Measurements from ENCODE around the gene NLGN4Y. TPM values are rescaled to one million over a fixed set of nuclear protein-coding genes. Genes with fewer than 3 reads are reported as not detected.
A peak's percentile ranks its signal among the peaks of the same experiment; 100 is the strongest.

NLGN4Y gene
- total and polyA plus RNA-seq, 4 donors = 0.28 to 31.1 (median 10.0) TPM

DNA sequence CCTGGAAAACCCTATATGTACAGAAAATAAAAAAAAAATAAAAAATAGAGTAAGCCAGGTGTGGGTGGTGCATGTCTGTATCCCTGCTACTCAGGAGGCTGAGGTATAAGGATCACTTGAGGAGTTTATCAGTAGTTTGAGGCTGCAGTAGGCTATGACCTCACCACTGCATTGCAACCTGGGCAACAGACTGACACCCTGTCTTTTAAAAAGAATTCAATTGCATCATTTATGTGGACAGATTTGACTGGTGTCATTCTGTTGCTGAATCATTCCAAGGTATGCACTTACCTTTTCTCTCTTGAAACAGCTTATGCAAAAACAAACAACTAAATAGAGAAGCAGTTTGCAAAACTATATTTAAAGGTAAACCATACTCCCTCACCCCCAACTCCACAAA, 12.4 kb downstream of the NLGN4Y start:
- Histone ChIP-seq H3K27me3 (ENCODE audit: control insufficient read depth, insufficient read depth, low read length) (no peaks in the 10 kb centered on the region), H3K27ac (ENCODE audit: low read depth, low read length) (no peak overlapping the region), H3K4me3 (ENCODE audit: low read depth, low read length) (no peak overlapping the region), H3K4me1 (ENCODE audit: control insufficient read depth, insufficient read depth, low read length) (no peaks in the 10 kb centered on the region), H3K36me3 (ENCODE audit: control insufficient read depth, insufficient read depth, low read length) (no peaks in the 10 kb centered on the region), H3K9me3 (ENCODE audit: control insufficient read depth, insufficient read depth, low read length) (no peaks in the 10 kb centered on the region)
- DNase-seq (ENCODE audit: low read depth in 4 of 6, low spot score in 6 of 6) = no peak

GRCh38 chrY:14543506-14543905, 19.2 kb downstream of the NLGN4Y start:
- no peaks in the 10 kb centered on the region for H3K9me3 ChIP-seq (ENCODE audit: control insufficient read depth, insufficient read depth, low read length)
- H3K36me3 ChIP-seq (ENCODE audit: control insufficient read depth, insufficient read depth, low read length) = no peaks in the 10 kb centered on the region
- no peak for DNase-seq (ENCODE audit: low read depth in 4 of 6, low spot score in 6 of 6)
- no peak overlapping the region for H3K4me3 ChIP-seq (ENCODE audit: low read depth, low read length)
- no peaks in the 10 kb centered on the region for H3K27me3 ChIP-seq (ENCODE audit: control insufficient read depth, insufficient read depth, low read length)
- WGBS (ENCODE audit: insufficient coverage) = no CpG with 5 or more reads among the region's 5 CpGs
- no peak overlapping the region for H3K27ac ChIP-seq (ENCODE audit: low read depth, low read length)
- no peaks in the 10 kb centered on the region for H3K4me1 ChIP-seq (ENCODE audit: control insufficient read depth, insufficient read depth, low read length)

- no peaks in the 10 kb centered on the region for H3K36me3 ChIP-seq (ENCODE audit: control insufficient read depth, insufficient read depth, low read length)
- H3K27ac ChIP-seq (ENCODE audit: low read depth, low read length) = no peak overlapping the region
- WGBS (ENCODE audit: insufficient coverage) = no CpG with 5 or more reads among the region's 3 CpGs
- no peak overlapping the region for H3K4me3 ChIP-seq (ENCODE audit: low read depth, low read length)
- DNase-seq (ENCODE audit: low read depth in 4 of 6, low spot score in 6 of 6) = no peak
- no peaks in the 10 kb centered on the region for H3K27me3 ChIP-seq (ENCODE audit: control insufficient read depth, insufficient read depth, low read length)
- no peaks in the 10 kb centered on the region for H3K9me3 ChIP-seq (ENCODE audit: control insufficient read depth, insufficient read depth, low read length)
- H3K4me1 ChIP-seq (ENCODE audit: control insufficient read depth, insufficient read depth, low read length) = no peaks in the 10 kb centered on the region
Measured at GRCh38 chrY:14581294-14581693, 57.0 kb downstream of the NLGN4Y start.

GRCh38 chrY:14586725-14587124, 62.4 kb downstream of the NLGN4Y start:
- H3K27me3 ChIP-seq (ENCODE audit: control insufficient read depth, insufficient read depth, low read length) = no peaks in the 10 kb centered on the region
- DNase-seq (ENCODE audit: low read depth in 4 of 6, low spot score in 6 of 6) = no peak
- H3K9me3 ChIP-seq (ENCODE audit: control insufficient read depth, insufficient read depth, low read length) = no peaks in the 10 kb centered on the region
- no CpG with 5 or more reads among the region's 4 CpGs for WGBS (ENCODE audit: insufficient coverage)
- no peak overlapping the region for H3K27ac ChIP-seq (ENCODE audit: low read depth, low read length)
- no peaks in the 10 kb centered on the region for H3K36me3 ChIP-seq (ENCODE audit: control insufficient read depth, insufficient read depth, low read length)
- H3K4me3 ChIP-seq (ENCODE audit: low read depth, low read length) = no peak overlapping the region
- no peaks in the 10 kb centered on the region for H3K4me1 ChIP-seq (ENCODE audit: control insufficient read depth, insufficient read depth, low read length)

DNA sequence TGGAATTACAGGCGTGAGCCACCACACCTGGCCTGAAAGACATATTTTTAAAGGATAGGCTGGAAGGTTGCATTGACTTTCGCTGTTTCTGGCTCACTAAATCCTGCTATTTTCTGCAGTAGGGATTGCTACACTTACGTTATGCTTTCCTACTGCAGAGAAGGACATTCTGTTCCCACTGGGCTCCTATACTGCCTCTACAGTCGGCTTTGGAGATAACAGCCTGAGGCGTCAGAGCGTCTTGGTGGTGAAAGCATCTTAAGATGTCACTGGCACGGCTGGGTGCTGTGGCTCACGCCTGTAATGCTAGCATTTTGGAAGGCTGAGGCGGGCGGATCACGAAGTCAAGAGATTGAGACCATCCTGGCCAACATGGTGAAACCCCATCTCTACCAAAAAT, 77.0 kb downstream of the NLGN4Y start:
- no peaks in the 10 kb centered on the region for H3K9me3 ChIP-seq (ENCODE audit: control insufficient read depth, insufficient read depth, low read length)
- no peak for DNase-seq (ENCODE audit: low read depth in 4 of 6, low spot score in 6 of 6)
- no peaks in the 10 kb centered on the region for H3K36me3 ChIP-seq (ENCODE audit: control insufficient read depth, insufficient read depth, low read length)
- no peaks in the 10 kb centered on the region for H3K27me3 ChIP-seq (ENCODE audit: control insufficient read depth, insufficient read depth, low read length)
- no peak overlapping the region for H3K4me3 ChIP-seq (ENCODE audit: low read depth, low read length)
- no peak overlapping the region for H3K27ac ChIP-seq (ENCODE audit: low read depth, low read length)
- no peaks in the 10 kb centered on the region for H3K4me1 ChIP-seq (ENCODE audit: control insufficient read depth, insufficient read depth, low read length)
- no CpG with 5 or more reads among the region's 11 CpGs for WGBS (ENCODE audit: insufficient coverage)

- H3K4me1 ChIP-seq (ENCODE audit: control insufficient read depth, insufficient read depth, low read length) = no peaks in the 10 kb centered on the region
- H3K27me3 ChIP-seq (ENCODE audit: control insufficient read depth, insufficient read depth, low read length) = no peaks in the 10 kb centered on the region
- DNase-seq (ENCODE audit: low read depth in 4 of 6, low spot score in 6 of 6) = peak in 1 of 6 donors; percentile 1
- no peaks in the 10 kb centered on the region for H3K36me3 ChIP-seq (ENCODE audit: control insufficient read depth, insufficient read depth, low read length)
- no peak overlapping the region for H3K4me3 ChIP-seq (ENCODE audit: low read depth, low read length)
- no peak overlapping the region for H3K27ac ChIP-seq (ENCODE audit: low read depth, low read length)
- no CpG with 5 or more reads among the region's 1 CpG for WGBS (ENCODE audit: insufficient coverage)
- H3K9me3 ChIP-seq (ENCODE audit: control insufficient read depth, insufficient read depth, low read length) = no peaks in the 10 kb centered on the region
Measured at GRCh38 chrY:14617625-14618024, 93.3 kb downstream of the NLGN4Y start.

- Histone ChIP-seq H3K4me3 (ENCODE audit: low read depth, low read length) (no peak overlapping the region), H3K4me1 (ENCODE audit: control insufficient read depth, insufficient read depth, low read length) (no peaks in the 10 kb centered on the region), H3K27ac (ENCODE audit: low read depth, low read length) (no peak overlapping the region), H3K9me3 (ENCODE audit: control insufficient read depth, insufficient read depth, low read length) (no peaks in the 10 kb centered on the region), H3K27me3 (ENCODE audit: control insufficient read depth, insufficient read depth, low read length) (no peaks in the 10 kb centered on the region), H3K36me3 (ENCODE audit: control insufficient read depth, insufficient read depth, low read length) (no peaks in the 10 kb centered on the region)
- no peak for DNase-seq (ENCODE audit: low read depth in 4 of 6, low spot score in 6 of 6)
- no CpG with 5 or more reads among the region's 2 CpGs for WGBS (ENCODE audit: insufficient coverage)
Measured at GRCh38 chrY:14618513-14618912, 94.2 kb downstream of the NLGN4Y start.

- DNase-seq (ENCODE audit: low read depth in 4 of 6, low spot score in 6 of 6) = no peak
- WGBS (ENCODE audit: insufficient coverage) = no CpG with 5 or more reads among the region's 6 CpGs
- Histone ChIP-seq H3K4me1 (ENCODE audit: control insufficient read depth, insufficient read depth, low read length) (no peaks in the 10 kb centered on the region), H3K9me3 (ENCODE audit: control insufficient read depth, insufficient read depth, low read length) (no peaks in the 10 kb centered on the region), H3K27me3 (ENCODE audit: control insufficient read depth, insufficient read depth, low read length) (no peaks in the 10 kb centered on the region), H3K36me3 (ENCODE audit: control insufficient read depth, insufficient read depth, low read length) (no peaks in the 10 kb centered on the region), H3K27ac (ENCODE audit: low read depth, low read length) (no peak overlapping the region), H3K4me3 (ENCODE audit: low read depth, low read length) (no peak overlapping the region)
Measured at GRCh38 chrY:14628208-14628607, 103.9 kb downstream of the NLGN4Y start.

GRCh38 chrY:14631676-14632075, 107.3 kb downstream of the NLGN4Y start:
- no peaks in the 10 kb centered on the region for H3K27me3 ChIP-seq (ENCODE audit: control insufficient read depth, insufficient read depth, low read length)
- H3K4me3 ChIP-seq (ENCODE audit: low read depth, low read length) = no peak overlapping the region
- WGBS (ENCODE audit: insufficient coverage) = no CpG with 5 or more reads among the region's 1 CpG
- no peaks in the 10 kb centered on the region for H3K4me1 ChIP-seq (ENCODE audit: control insufficient read depth, insufficient read depth, low read length)
- H3K27ac ChIP-seq (ENCODE audit: low read depth, low read length) = no peak overlapping the region
- no peaks in the 10 kb centered on the region for H3K36me3 ChIP-seq (ENCODE audit: control insufficient read depth, insufficient read depth, low read length)
- DNase-seq (ENCODE audit: low read depth in 4 of 6, low spot score in 6 of 6) = no peak
- no peaks in the 10 kb centered on the region for H3K9me3 ChIP-seq (ENCODE audit: control insufficient read depth, insufficient read depth, low read length)

DNA sequence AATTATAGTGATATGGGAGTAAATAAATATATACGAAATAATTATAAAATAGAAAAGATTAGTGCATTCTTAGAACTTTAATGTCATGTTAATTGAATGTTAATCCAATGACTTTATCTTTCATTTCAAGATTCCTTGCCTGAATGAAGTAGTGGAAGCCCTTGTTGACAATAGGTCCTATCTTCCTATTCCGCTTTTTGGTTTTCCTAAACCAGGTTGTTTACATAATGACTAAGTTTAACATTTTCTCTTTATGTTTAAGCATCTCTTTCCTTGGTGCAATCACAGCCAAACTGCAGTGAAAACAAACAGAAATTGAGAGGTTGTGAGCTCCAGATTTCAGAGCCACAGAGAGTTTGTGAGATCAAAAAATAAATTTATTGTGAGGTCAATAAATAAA, 109.4 kb downstream of the NLGN4Y start:
- Histone ChIP-seq H3K36me3 (ENCODE audit: control insufficient read depth, insufficient read depth, low read length) (no peaks in the 10 kb centered on the region), H3K9me3 (ENCODE audit: control insufficient read depth, insufficient read depth, low read length) (no peaks in the 10 kb centered on the region), H3K4me3 (ENCODE audit: low read depth, low read length) (no peak overlapping the region), H3K4me1 (ENCODE audit: control insufficient read depth, insufficient read depth, low read length) (no peaks in the 10 kb centered on the region), H3K27me3 (ENCODE audit: control insufficient read depth, insufficient read depth, low read length) (no peaks in the 10 kb centered on the region), H3K27ac (ENCODE audit: low read depth, low read length) (no peak overlapping the region)
- no CpG with 5 or more reads among the region's 2 CpGs for WGBS (ENCODE audit: insufficient coverage)
- DNase-seq (ENCODE audit: low read depth in 4 of 6, low spot score in 6 of 6) = no peak

Measured in spinal cord (tissue), 10 donors.